B cell (primary cell): ENCODE measurements around the gene IL17RA.

Experiments used
- EZH2 ChIP-seq: IDR thresholded peaks from 2 replicates; pipeline ENCODE4 v1.6.1; 2012; ENCODE audit warnings: borderline replicate concordance, low read depth, mild to moderate bottlenecking, moderate library complexity, low read length; ENCODE audit not compliant: insufficient read depth, poor library complexity, severe bottlenecking
- TF ChIP-seq, protein P1 (sequence below): fragments of 200-600 bp; IDR thresholded peaks from one replicate; pipeline ENCODE4 v1.8.0; 2022; ENCODE audit warnings: antibody characterized with exemption, mild to moderate bottlenecking

DNA sequence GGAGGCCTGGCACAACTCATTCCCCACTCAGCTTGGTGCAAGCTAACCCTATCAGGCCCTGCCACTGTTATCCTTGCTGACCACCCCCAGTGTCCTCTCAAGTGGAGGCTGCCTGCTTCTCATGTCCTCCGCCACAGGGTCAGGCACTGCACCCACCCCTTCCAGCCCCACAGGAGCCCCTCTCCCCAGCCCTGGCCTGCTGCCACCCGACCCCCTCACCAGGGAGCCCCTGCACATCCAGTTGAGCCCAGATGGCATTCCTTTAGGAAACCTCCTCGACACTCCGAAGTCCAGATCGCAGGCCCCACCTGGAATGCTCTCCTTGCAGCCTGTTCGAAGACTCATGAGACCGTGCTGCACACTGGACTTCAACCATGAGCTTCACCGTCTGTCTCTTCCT is 28.0 kb upstream of the IL17RA start:
- TF ChIP-seq, protein P1, sequence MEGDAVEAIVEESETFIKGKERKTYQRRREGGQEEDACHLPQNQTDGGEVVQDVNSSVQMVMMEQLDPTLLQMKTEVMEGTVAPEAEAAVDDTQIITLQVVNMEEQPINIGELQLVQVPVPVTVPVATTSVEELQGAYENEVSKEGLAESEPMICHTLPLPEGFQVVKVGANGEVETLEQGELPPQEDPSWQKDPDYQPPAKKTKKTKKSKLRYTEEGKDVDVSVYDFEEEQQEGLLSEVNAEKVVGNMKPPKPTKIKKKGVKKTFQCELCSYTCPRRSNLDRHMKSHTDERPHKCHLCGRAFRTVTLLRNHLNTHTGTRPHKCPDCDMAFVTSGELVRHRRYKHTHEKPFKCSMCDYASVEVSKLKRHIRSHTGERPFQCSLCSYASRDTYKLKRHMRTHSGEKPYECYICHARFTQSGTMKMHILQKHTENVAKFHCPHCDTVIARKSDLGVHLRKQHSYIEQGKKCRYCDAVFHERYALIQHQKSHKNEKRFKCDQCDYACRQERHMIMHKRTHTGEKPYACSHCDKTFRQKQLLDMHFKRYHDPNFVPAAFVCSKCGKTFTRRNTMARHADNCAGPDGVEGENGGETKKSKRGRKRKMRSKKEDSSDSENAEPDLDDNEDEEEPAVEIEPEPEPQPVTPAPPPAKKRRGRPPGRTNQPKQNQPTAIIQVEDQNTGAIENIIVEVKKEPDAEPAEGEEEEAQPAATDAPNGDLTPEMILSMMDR, result no peak
- no peak for TF ChIP-seq EZH2
